H9 (cell line): Measurements from ENCODE around the gene ZNF217. TPM values are rescaled to one million over a fixed set of nuclear protein-coding genes. Genes with fewer than 3 reads are reported as not detected.

Source experiments
- DNase-seq: peaks from one replicate; pipeline ENCODE4 v3.0.0-alpha.2; 2017
- H2AFZ ChIP-seq: one replicate; pipeline ENCODE4 v1.6.1; 2013; ENCODE audit warnings: mild to moderate bottlenecking, low read length, control low read depth, moderate library complexity
- H2AK5ac ChIP-seq: 2 replicates; pipeline ENCODE4 v1.6.1; 2013; ENCODE audit warnings: low read length, control low read depth, mixed read lengths; ENCODE audit not compliant: insufficient read length
- H2BK120ac ChIP-seq: one replicate; pipeline ENCODE4 v1.6.1; 2013; ENCODE audit warnings: low read depth, mild to moderate bottlenecking, low read length, control low read depth, inconsistent platforms; ENCODE audit not compliant: poor library complexity, severe bottlenecking
- H2BK12ac ChIP-seq: 2 replicates; pipeline ENCODE4 v1.6.1; 2013; ENCODE audit warnings: low read length, control low read depth, mixed read lengths, low read depth; ENCODE audit not compliant: insufficient read length
- H2BK15ac ChIP-seq: 2 replicates; pipeline ENCODE4 v1.6.1; 2013; ENCODE audit warnings: low read depth, low read length, control low read depth
- H2BK20ac ChIP-seq: one replicate; pipeline ENCODE4 v1.6.1; 2013; ENCODE audit warnings: low read depth, mild to moderate bottlenecking, low read length, control low read depth, inconsistent platforms; ENCODE audit not compliant: poor library complexity, severe bottlenecking
- H2BK5ac ChIP-seq: 2 replicates; pipeline ENCODE4 v1.6.1; 2013; ENCODE audit warnings: low read length, control low read depth, mixed read lengths; ENCODE audit not compliant: insufficient read length
- H3K14ac ChIP-seq: 2 replicates; pipeline ENCODE4 v1.6.1; 2013; ENCODE audit warnings: low read length, control low read depth; ENCODE audit not compliant: insufficient read depth
- H3K18ac ChIP-seq: 2 replicates; pipeline ENCODE4 v1.6.1; 2013; ENCODE audit warnings: low read depth, mild to moderate bottlenecking, mixed read lengths, low read length, control low read depth; ENCODE audit not compliant: insufficient read length
- H3K23ac ChIP-seq: 2 replicates; pipeline ENCODE4 v1.6.1; 2013; ENCODE audit warnings: low read length, control low read depth, mixed read lengths, low read depth; ENCODE audit not compliant: insufficient read length
- H3K23me2 ChIP-seq: 2 replicates; pipeline ENCODE4 v1.6.1; 2013; ENCODE audit warnings: low read depth, mild to moderate bottlenecking, mixed read lengths, low read length, control low read depth; ENCODE audit not compliant: insufficient read length, poor library complexity, severe bottlenecking
- H3K27ac ChIP-seq: 2 replicates; pipeline ENCODE4 v1.5.1; 2013; ENCODE audit warnings: low read length, control low read depth, mixed read lengths, low read depth; ENCODE audit not compliant: insufficient read length
- H3K27me3 ChIP-seq: 2 replicates; pipeline ENCODE4 v1.6.1; 2013; ENCODE audit warnings: low read length, control low read depth, inconsistent platforms; ENCODE audit not compliant: insufficient read depth
- H3K4ac ChIP-seq: 2 replicates; pipeline ENCODE4 v1.6.1; 2013; ENCODE audit warnings: low read depth, mild to moderate bottlenecking, control low read depth, inconsistent platforms, low read length, moderate library complexity
- H3K4me1 ChIP-seq: 2 replicates; pipeline ENCODE4 v1.6.1; 2013; ENCODE audit warnings: low read length, control low read depth, inconsistent platforms; ENCODE audit not compliant: insufficient read depth
- H3K4me2 ChIP-seq: 2 replicates; pipeline ENCODE4 v1.6.1; 2013; ENCODE audit warnings: low read length, control low read depth, mixed read lengths; ENCODE audit not compliant: insufficient read length, insufficient read depth
- H3K56ac ChIP-seq: 2 replicates; pipeline ENCODE4 v1.6.1; 2013; ENCODE audit warnings: low read depth, mild to moderate bottlenecking, mixed read lengths, low read length, control low read depth; ENCODE audit not compliant: insufficient read length
- H3K79me1 ChIP-seq: 2 replicates; pipeline ENCODE4 v1.6.1; 2013; ENCODE audit warnings: low read depth, mild to moderate bottlenecking, moderate library complexity, low read length, control low read depth, inconsistent platforms; ENCODE audit not compliant: insufficient read depth, poor library complexity, severe bottlenecking
- H3K79me2 ChIP-seq: 2 replicates; pipeline ENCODE4 v1.6.1; 2013; ENCODE audit warnings: low read length, control low read depth, inconsistent platforms; ENCODE audit not compliant: insufficient read depth
- H3K9ac ChIP-seq: 2 replicates; pipeline ENCODE4 v1.6.1; 2013; ENCODE audit warnings: low read length, control low read depth, mixed read lengths; ENCODE audit not compliant: insufficient read length; ENCODE audit errors: extremely low read depth
- H3K9me3 ChIP-seq: one replicate; pipeline ENCODE4 v1.6.1; 2013; ENCODE audit warnings: low read depth, low read length, inconsistent platforms; ENCODE audit not compliant: control insufficient read depth
- H3T11ph ChIP-seq: one replicate; pipeline ENCODE4 v1.6.1; 2013; ENCODE audit warnings: mild to moderate bottlenecking, low read length, control low read depth, inconsistent platforms
- H4K20me1 ChIP-seq: one replicate; pipeline ENCODE4 v1.6.1; 2013; ENCODE audit not compliant: control insufficient read depth, insufficient read length, insufficient read depth
- H4K5ac ChIP-seq: 2 replicates; pipeline ENCODE4 v1.6.1; 2013; ENCODE audit warnings: low read depth, mild to moderate bottlenecking, mixed read lengths, low read length, control low read depth; ENCODE audit not compliant: insufficient read length
- H4K8ac ChIP-seq: replicated peaks from 2 replicates; pipeline ENCODE4 v1.6.1; 2013; ENCODE audit warnings: low read length, control low read depth, mixed read lengths, low read depth; ENCODE audit not compliant: insufficient read length
- H4K91ac ChIP-seq: 2 replicates; pipeline ENCODE4 v1.6.1; 2013; ENCODE audit warnings: low read depth, mild to moderate bottlenecking, moderate library complexity, mixed read lengths, low read length, control low read depth; ENCODE audit not compliant: insufficient read length
- H3K27ac Mint-ChIP-seq, 3 experiments: 2 replicates in 2 of 3; 3 replicates in 1 of 3; pipeline ENCODE4 v1.8.0; 2020 to 2021; ENCODE audit warnings: mixed read lengths in 3 of 3, mild to moderate bottlenecking in 1 of 3, moderate library complexity in 1 of 3
- H3K27me3 Mint-ChIP-seq: 2 replicates; pipeline ENCODE4 v1.8.0; 2021; ENCODE audit warnings: low read depth, mild to moderate bottlenecking, moderate library complexity, mixed read lengths
- H3K36me3 Mint-ChIP-seq, 3 experiments: 2 replicates in 2 of 3; 3 replicates in 1 of 3; pipeline ENCODE4 v1.8.0; 2020 to 2021; ENCODE audit warnings: low read depth in 3 of 3, mixed read lengths in 3 of 3; ENCODE audit not compliant: insufficient read depth in 1 of 3
- H3K4me1 Mint-ChIP-seq, 2 experiments: 2 replicates each; pipeline ENCODE4 v1.8.0; 2020; ENCODE audit warnings: mixed read lengths in 2 of 2
- H3K4me3 Mint-ChIP-seq, 2 experiments: 2 replicates in 1 of 2; 3 replicates in 1 of 2; pipeline ENCODE4 v1.8.0; 2020 to 2021; ENCODE audit warnings: mild to moderate bottlenecking in 2 of 2, mixed read lengths in 2 of 2, moderate library complexity in 1 of 2
- H3K9me3 Mint-ChIP-seq, 2 experiments: 2 replicates in 1 of 2; 3 replicates in 1 of 2; pipeline ENCODE4 v1.8.0; 2020; ENCODE audit warnings: mild to moderate bottlenecking in 2 of 2, mixed read lengths in 2 of 2, moderate library complexity in 1 of 2
- CTCF ChIP-seq: fragments of 200-600 bp; sonication (generic); conservative IDR thresholded peaks from 3 replicates; pipeline ENCODE4 v1.8.0; 2021; ENCODE audit warnings: antibody characterized with exemption, mild to moderate bottlenecking
- WGBS: extraction: QIAGEN DNeasy Blood & Tissue Kit; methylation state at CpG from one replicate; pipeline ENCODE4 v1.1.7; 2013; ENCODE audit warnings: missing lambda C conversion rate, low lambda C conversion rate, mixed read lengths; ENCODE audit not compliant: insufficient read length; ENCODE audit errors: extremely low coverage; 5-methylcytosine and 5-hydroxymethylcytosine counted together
- total RNA-seq: library from RNA; stranded (reverse); gene quantifications from 2 replicates; pipeline ENCODE4 v1.2.1, GENCODE V29; 2021

ZNF217 gene
- total RNA-seq, 1 experiment from 2014 or later, result 82.8 TPM

- no peak for TF ChIP-seq CTCF
- H3K4me3 Mint-ChIP-seq, result no peak overlapping the region
- H4K20me1 ChIP-seq, result no peaks in the 10 kb centered on the region
- no peak overlapping the region for H3K4ac ChIP-seq
- DNase-seq, result no peak
- no peak overlapping the region for H3K4me2 ChIP-seq
- no peak overlapping the region for H2BK5ac ChIP-seq
- H2BK15ac ChIP-seq, result no peak overlapping the region
- no peaks in the 10 kb centered on the region for H3K9me3 Mint-ChIP-seq
- H3K9ac ChIP-seq, result no peak overlapping the region
- WGBS, result no CpG with 5 or more reads among the region's 4 CpGs
- H3K27ac Mint-ChIP-seq, result peak overlapping the region in 1 of 3 experiments; percentile 46; a peak in 2 of 7 replicates
- H3K4me1 ChIP-seq, result no peaks in the 10 kb centered on the region
- no peaks in the 10 kb centered on the region for H3K79me2 ChIP-seq
- H2BK20ac ChIP-seq, result no peak overlapping the region
- H4K5ac ChIP-seq, result no peak overlapping the region
- H4K8ac ChIP-seq, result no peak overlapping the region
- no peak overlapping the region for H4K91ac ChIP-seq
- H3K36me3 Mint-ChIP-seq, result no peaks in the 10 kb centered on the region
- no peaks in the 10 kb centered on the region for H3K79me1 ChIP-seq
- H3K27me3 ChIP-seq, result no peaks in the 10 kb centered on the region
- H3K23me2 ChIP-seq, result no peaks in the 10 kb centered on the region
- no peaks in the 10 kb centered on the region for H3K4me1 Mint-ChIP-seq
- no peak overlapping the region for H3T11ph ChIP-seq
- H2AK5ac ChIP-seq, result no peak overlapping the region
- H2AFZ ChIP-seq, result peak overlapping the region; percentile 29
- H2BK120ac ChIP-seq, result no peak overlapping the region
- no peak overlapping the region for H2BK12ac ChIP-seq
- no peak overlapping the region for H3K14ac ChIP-seq
- no peaks in the 10 kb centered on the region for H3K9me3 ChIP-seq
- no peaks in the 10 kb centered on the region for H3K27me3 Mint-ChIP-seq
- H3K27ac ChIP-seq, result no peak overlapping the region
- no peak overlapping the region for H3K56ac ChIP-seq
- no peak overlapping the region for H3K23ac ChIP-seq
- H3K18ac ChIP-seq, result no peak overlapping the region
These were observed 57.8 kb downstream of the ZNF217 start for GRCh38 chr20:53535878-53536277.
